ENCODE measurements around the gene TMCO6. TPM values are rescaled to one million over a fixed set of nuclear protein-coding genes. Genes with fewer than 3 reads are reported as not detected.

The TMCO6 gene
- total and polyA plus RNA-seq, 9 of the 15 experiments (the other 6 are each of a cell fraction or from before 2014, with no cell fraction given), result 3.4 to 46.4 (median 16.7) TPM

GRCh38 chr5:140630292-140631035 lies 8.8 kb upstream of the TMCO6 start:
- no peaks in the 10 kb centered on the region for H3K27me3 ChIP-seq (ENCODE audit: control insufficient read depth in 2 of 2, insufficient read depth in 2 of 2, low read length in 2 of 2)
- in situ Hi-C loops (cut with MboI), result no loop called here
- no peak overlapping the region for H3K9ac ChIP-seq (ENCODE audit: insufficient read depth in 1 of 2, low read depth in 2 of 2, low read length in 2 of 2)
- WGBS (ENCODE audit: insufficient coverage, low coverage, missing lambda C conversion rate), result 24% methylated on average over 2 of the region's 2 CpGs
- no peaks in the 10 kb centered on the region for H3K36me3 ChIP-seq (ENCODE audit: control insufficient read depth, insufficient read depth, low read length)
- no peaks in the 10 kb centered on the region for H4K20me1 ChIP-seq (replicated peaks; ENCODE audit: control insufficient read depth, insufficient read depth, low read length)
- H3K4me1 ChIP-seq (replicated peaks in 1 of 2; ENCODE audit: control insufficient read depth in 2 of 2, insufficient read depth in 2 of 2, low read length in 2 of 2), result peaks cover 0 to 14% of the 10 kb centered on the region in 2 experiments; a peak in 2 of 5 replicates
- H3K9me1 ChIP-seq (ENCODE audit: control insufficient read depth, insufficient read depth, low read length), result no peaks in the 10 kb centered on the region
- H3K9me3 ChIP-seq (replicated peaks; ENCODE audit: control insufficient read depth, insufficient read depth, low read depth, low read length), result no peaks in the 10 kb centered on the region
- no peak overlapping the region for H3K4me2 ChIP-seq (ENCODE audit: insufficient read depth, low read length)
- no peak overlapping the region for H2AFZ ChIP-seq (ENCODE audit: low read depth, low read length)
- intact Hi-C loops (cut with micrococcal nuclease), result no loop called here
- TF ChIP-seq ATF3 (IDR thresholded peaks at IDR 0.05) (peak; percentile 34; the same call in 1 of the 2 replicates), ATF3 (CRISPR knock-in tag; conservative IDR thresholded peaks at IDR 0.05) (no peak), RHOXF2B (CRISPR knock-in tag; conservative IDR thresholded peaks at IDR 0.05) (no peak)
- no peak for FAIRE-seq
- DNase-seq (ENCODE audit: extremely low read depth in 1 of 4, low spot score in 3 of 4), result no peak
- no TSS peak for BruUV-seq (replicated peaks)
- no peak overlapping the region for H3K4me3 ChIP-seq
- ChIA-PET CTCF (ENCODE audit: low intra/inter-chr PET ratio) (no interaction called here), POLR2A (no interaction called here)
- ATAC-seq, result no peak
- no peak overlapping the region for H3K27ac ChIP-seq (ENCODE audit: extremely low read depth, low read depth, low read length)
- H3K79me2 ChIP-seq (ENCODE audit: control insufficient read depth, insufficient read depth, low read length), result no peaks in the 10 kb centered on the region

- no peak for FAIRE-seq
- ChIA-PET CTCF (ENCODE audit: low intra/inter-chr PET ratio) (no interaction called here), POLR2A (interaction anchor here (1.2 kb wide), 1 partner anchor 9 kb away, joined by 3 read pairs; no protein-coding TSS in a partner anchor)
- no peaks in the 10 kb centered on the region for H3K9me3 ChIP-seq (replicated peaks; ENCODE audit: control insufficient read depth, insufficient read depth, low read depth, low read length)
- H4K20me1 ChIP-seq (replicated peaks; ENCODE audit: control insufficient read depth, insufficient read depth, low read length), result no peaks in the 10 kb centered on the region
- in situ Hi-C loops (cut with MboI), result no loop called here
- H3K27me3 ChIP-seq (ENCODE audit: control insufficient read depth in 2 of 2, insufficient read depth in 2 of 2, low read length in 2 of 2), result no peaks in the 10 kb centered on the region
- BruUV-seq (replicated peaks), result no TSS peak
- no peak overlapping the region for H3K27ac ChIP-seq (ENCODE audit: extremely low read depth, low read depth, low read length)
- H3K9ac ChIP-seq (ENCODE audit: insufficient read depth in 1 of 2, low read depth in 2 of 2, low read length in 2 of 2), result no peak overlapping the region
- ATAC-seq, result no peak
- intact Hi-C loops (cut with micrococcal nuclease), result no loop called here
- no peaks in the 10 kb centered on the region for H3K9me1 ChIP-seq (ENCODE audit: control insufficient read depth, insufficient read depth, low read length)
- 68% methylated on average over 4 of the region's 4 CpGs for WGBS (ENCODE audit: insufficient coverage, low coverage, missing lambda C conversion rate)
- peaks cover 0 to 14% of the 10 kb centered on the region in 2 experiments; a peak in 1 of 5 replicates for H3K4me1 ChIP-seq (replicated peaks in 1 of 2; ENCODE audit: control insufficient read depth in 2 of 2, insufficient read depth in 2 of 2, low read length in 2 of 2)
- H3K4me3 ChIP-seq, result no peak overlapping the region
- H3K36me3 ChIP-seq (ENCODE audit: control insufficient read depth, insufficient read depth, low read length), result no peaks in the 10 kb centered on the region
- H3K79me2 ChIP-seq (ENCODE audit: control insufficient read depth, insufficient read depth, low read length), result no peaks in the 10 kb centered on the region
- no peak overlapping the region for H2AFZ ChIP-seq (ENCODE audit: low read depth, low read length)
- H3K4me2 ChIP-seq (ENCODE audit: insufficient read depth, low read length), result no peak overlapping the region
- no peak for DNase-seq (ENCODE audit: extremely low read depth in 1 of 4, low spot score in 3 of 4)
- TF ChIP-seq MYBL2 (IDR thresholded peaks at IDR 0.05; ENCODE audit: low read depth) (no peak), MYBL2 (CRISPR knock-in tag; IDR thresholded peaks at IDR 0.05; ENCODE audit: borderline replicate concordance) (no peak), ESRRA (IDR thresholded peaks at IDR 0.05; ENCODE audit: borderline replicate concordance, low read depth) (no peak), NR4A1 (CRISPR knock-in tag; IDR thresholded peaks at IDR 0.05) (no peak), NR4A1 (tag; IDR thresholded peaks at IDR 0.05) (no peak), SIN3A (IDR thresholded peaks at IDR 0.05; ENCODE audit: borderline replicate concordance in 2 of 2, control insufficient read depth in 1 of 2, low read depth in 2 of 2, low read length in 2 of 2) (no peak), TAF7 (tag; IDR thresholded peaks at IDR 0.05) (no peak), TFE3 (CRISPR knock-in tag; IDR thresholded peaks at IDR 0.05) (no peak), SMAD4 (CRISPR knock-in tag; conservative IDR thresholded peaks at IDR 0.05) (no peak), ZNF24 (IDR thresholded peaks at IDR 0.05) (no peak), CGGBP1 (CRISPR knock-in tag; IDR thresholded peaks at IDR 0.05) (no peak)
Measured at GRCh38 chr5:140631036-140631417, 8.2 kb upstream of the TMCO6 start.

Data from K562 (cell line).